ENCODE data around the gene MLIP. TPM values are rescaled to one million over a fixed set of nuclear protein-coding genes. Genes with fewer than 3 reads are reported as not detected.

The MLIP gene
- total RNA-seq, 4 donors from 2014 or later: 4.0 to 20.6 (median 10.1) TPM

DNA sequence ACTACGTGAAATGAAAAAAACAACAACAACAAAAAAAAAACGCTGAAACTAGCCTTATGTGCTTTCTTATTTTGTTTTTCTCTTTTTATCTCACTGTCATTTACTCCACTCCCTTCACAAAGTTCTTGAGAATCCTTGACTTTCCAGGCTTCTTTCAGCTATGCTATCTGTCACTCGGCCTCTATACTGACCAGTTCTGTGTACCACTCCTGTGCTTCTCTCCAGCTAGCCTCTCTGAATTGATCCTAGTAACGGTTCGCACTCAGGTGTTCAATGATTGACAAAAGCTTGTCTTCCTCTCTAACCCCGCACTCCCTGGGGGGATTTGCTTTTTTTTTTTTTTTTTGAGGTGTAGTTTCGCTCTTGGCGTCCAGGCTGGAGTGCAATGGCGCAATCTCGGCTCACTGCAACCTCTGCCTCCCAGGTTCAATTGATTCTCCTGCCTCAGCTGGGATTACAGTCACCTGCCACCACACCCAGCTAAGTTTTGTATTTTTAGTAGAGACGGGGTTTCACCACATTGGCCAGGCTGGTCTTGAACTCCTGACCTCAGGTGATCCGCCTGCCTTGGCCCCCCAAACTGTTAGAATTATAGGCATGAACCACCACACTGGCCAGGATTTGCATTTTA is 31.8 kb downstream of the MLIP start:
- 90 to 94% methylated on average over 12 of the region's 12 CpGs for WGBS, 2 donors
- TF ChIP-seq POLR2A (IDR thresholded peaks at IDR 0.05): no peak
- TF ChIP-seq, protein P1, sequence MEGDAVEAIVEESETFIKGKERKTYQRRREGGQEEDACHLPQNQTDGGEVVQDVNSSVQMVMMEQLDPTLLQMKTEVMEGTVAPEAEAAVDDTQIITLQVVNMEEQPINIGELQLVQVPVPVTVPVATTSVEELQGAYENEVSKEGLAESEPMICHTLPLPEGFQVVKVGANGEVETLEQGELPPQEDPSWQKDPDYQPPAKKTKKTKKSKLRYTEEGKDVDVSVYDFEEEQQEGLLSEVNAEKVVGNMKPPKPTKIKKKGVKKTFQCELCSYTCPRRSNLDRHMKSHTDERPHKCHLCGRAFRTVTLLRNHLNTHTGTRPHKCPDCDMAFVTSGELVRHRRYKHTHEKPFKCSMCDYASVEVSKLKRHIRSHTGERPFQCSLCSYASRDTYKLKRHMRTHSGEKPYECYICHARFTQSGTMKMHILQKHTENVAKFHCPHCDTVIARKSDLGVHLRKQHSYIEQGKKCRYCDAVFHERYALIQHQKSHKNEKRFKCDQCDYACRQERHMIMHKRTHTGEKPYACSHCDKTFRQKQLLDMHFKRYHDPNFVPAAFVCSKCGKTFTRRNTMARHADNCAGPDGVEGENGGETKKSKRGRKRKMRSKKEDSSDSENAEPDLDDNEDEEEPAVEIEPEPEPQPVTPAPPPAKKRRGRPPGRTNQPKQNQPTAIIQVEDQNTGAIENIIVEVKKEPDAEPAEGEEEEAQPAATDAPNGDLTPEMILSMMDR (IDR thresholded peaks at IDR 0.05): no peak
- no peak overlapping the region for H3K4me3 ChIP-seq (ENCODE audit: low read depth, poor library complexity, severe bottlenecking)
- no peak for DNase-seq (ENCODE audit: low spot score in 2 of 2)
- intact Hi-C loops (cut with DNase I; ENCODE audit: low total_unique reads): no loop called here

DNA sequence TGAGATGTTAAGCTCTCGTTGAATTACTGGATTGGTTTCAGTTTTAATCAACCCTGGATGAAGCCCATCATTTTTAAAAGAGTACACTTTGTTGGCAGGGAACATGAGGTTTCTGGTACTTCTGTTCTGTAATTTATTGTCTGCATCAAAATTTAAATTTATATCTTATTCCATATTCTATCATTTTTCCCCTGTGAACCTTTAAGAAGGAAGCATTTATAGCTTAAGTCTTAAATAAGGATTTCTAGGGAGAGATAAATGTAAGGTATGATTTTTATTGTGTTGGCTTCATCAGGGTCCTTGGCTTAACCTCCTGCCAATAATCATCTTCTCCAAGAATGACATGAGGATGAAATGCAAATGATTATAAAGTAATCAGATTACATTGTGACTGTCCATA is 40.6 kb downstream of the MLIP start:
- no peak for DNase-seq (ENCODE audit: low spot score in 2 of 2)
- H3K4me3 ChIP-seq (ENCODE audit: low read depth, poor library complexity, severe bottlenecking): no peak overlapping the region
- intact Hi-C loops (cut with DNase I; ENCODE audit: low total_unique reads): no loop called here
- 9 to 17% methylated on average over 1 of the region's 1 CpG for whole genome bisulfite sequencing, 2 donors
- TF ChIP-seq, protein P1 (IDR thresholded peaks at IDR 0.05): no peak
- TF ChIP-seq POLR2A (IDR thresholded peaks at IDR 0.05): no peak

DNA sequence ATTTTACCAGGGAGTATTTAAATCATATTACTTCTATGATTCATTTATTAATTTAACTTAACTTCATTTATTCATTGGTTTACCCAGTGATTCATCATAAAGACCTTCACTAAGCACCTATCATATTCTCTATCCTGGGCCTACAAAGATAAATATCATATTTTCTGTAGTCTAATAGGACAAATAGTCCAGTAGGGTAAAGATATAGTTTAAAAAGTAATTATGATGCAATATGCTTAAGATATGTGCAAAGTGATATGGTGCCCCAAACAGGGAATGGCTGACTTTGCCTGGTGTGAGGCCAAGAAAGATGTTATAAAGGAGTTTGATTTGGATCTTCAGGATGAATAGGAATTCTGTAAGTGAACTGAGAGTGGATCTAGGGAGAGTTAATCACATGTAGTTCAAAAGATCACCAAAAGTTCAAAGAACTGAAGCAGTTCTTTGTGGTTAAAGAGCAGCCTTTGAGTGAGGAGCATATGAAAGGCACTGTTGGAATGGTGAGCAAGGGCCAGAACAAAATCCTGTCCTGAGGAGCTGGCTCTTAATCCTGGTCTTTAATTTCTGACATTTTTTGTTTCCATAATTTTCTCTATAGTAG is 45.5 kb downstream of the MLIP start:
- intact Hi-C loops (cut with DNase I; ENCODE audit: low total_unique reads): no loop called here
- no peak for DNase-seq (ENCODE audit: low spot score in 2 of 2)
- H3K4me3 ChIP-seq (ENCODE audit: low read depth, poor library complexity, severe bottlenecking): no peak overlapping the region
- TF ChIP-seq POLR2A (IDR thresholded peaks at IDR 0.05): no peak
- TF ChIP-seq, protein P1 (IDR thresholded peaks at IDR 0.05): no peak

DNA sequence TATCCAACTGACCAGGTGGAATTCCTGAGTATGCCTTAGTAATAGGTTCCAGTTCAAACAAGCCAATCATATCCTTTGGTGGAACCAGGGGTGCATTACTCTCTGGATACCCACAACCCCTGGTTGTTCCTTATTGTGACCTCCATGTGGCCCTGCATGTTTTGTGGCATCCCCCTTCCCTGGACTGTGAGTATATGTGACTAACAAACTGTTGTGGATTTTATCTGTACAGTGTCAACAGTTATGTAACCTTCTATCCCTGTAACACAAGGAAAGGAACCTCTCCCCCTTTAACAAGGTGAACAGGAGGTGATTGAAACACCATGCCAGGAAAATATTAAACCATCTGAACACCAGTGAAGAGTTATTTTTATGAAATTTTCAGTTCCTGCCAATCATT is 46.2 kb downstream of the MLIP start:
- H3K4me3 ChIP-seq (ENCODE audit: low read depth, poor library complexity, severe bottlenecking): no peak overlapping the region
- DNase-seq (ENCODE audit: low spot score in 2 of 2): no peak
- intact Hi-C loops (cut with DNase I; ENCODE audit: low total_unique reads): no loop called here
- TF ChIP-seq, protein P1 (IDR thresholded peaks at IDR 0.05): no peak
- TF ChIP-seq POLR2A (IDR thresholded peaks at IDR 0.05): no peak

DNA sequence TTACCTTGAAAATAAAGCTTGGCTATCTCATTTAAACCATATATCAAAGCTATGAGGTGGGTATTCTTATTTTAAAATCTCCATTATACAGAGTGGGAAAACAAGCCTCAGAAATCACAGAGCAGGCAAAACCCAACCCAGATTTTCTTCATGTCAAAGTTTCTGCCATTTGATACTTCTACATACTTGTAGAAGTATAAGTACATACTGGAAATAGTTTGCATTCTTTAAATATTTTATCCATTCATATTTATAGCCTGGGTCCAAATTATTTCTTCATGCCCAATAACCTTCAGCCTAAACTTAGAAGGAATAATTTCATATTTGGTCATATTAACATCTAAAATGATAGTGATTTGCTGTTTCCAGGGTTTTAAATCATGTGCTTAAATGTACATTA is 61.8 kb downstream of the MLIP start:
- DNase-seq (ENCODE audit: low spot score in 2 of 2): no peak
- intact Hi-C loops (cut with DNase I; ENCODE audit: low total_unique reads): no loop called here
- no peak for TF ChIP-seq POLR2A (IDR thresholded peaks at IDR 0.05)
- TF ChIP-seq, protein P1 (IDR thresholded peaks at IDR 0.05): no peak
- H3K4me3 ChIP-seq (ENCODE audit: low read depth, poor library complexity, severe bottlenecking): no peak overlapping the region

DNA sequence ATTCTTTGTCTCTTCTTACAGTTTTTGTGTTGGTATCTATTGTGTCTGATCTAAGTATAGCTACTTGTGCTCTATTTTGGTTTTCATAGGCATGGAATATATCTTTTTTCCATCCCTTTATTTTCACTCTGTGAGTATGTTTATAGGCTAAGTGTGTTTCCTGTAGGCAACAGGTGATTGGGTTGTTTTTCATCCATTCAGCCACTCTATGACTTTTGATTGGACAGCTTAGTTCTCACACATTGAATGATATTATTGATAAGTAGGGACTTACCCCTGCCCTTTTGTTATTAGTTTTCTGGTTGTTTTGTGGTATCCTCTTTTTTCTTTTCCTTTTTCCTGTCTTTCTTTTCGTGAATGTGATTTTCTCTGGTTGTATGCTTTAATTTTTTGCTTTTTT is 67.9 kb downstream of the MLIP start:
- intact Hi-C loops (cut with DNase I; ENCODE audit: low total_unique reads): no loop called here
- TF ChIP-seq, protein P1 (IDR thresholded peaks at IDR 0.05): no peak
- TF ChIP-seq POLR2A (IDR thresholded peaks at IDR 0.05): no peak
- DNase-seq (ENCODE audit: low spot score in 2 of 2): no peak
- WGBS, 2 donors: 0% methylated on average over 1 of the region's 1 CpG
- no peak overlapping the region for H3K4me3 ChIP-seq (ENCODE audit: low read depth, poor library complexity, severe bottlenecking)

Measured in lower leg skin (tissue), 4 donors.